Neuronal stem cell (in vitro differentiated cells): ENCODE data around the gene QSOX1.
A peak's percentile ranks its signal among the peaks of the same experiment; 100 is the strongest.

ENCODE experiments used
- DNase-seq: peaks from one replicate; pipeline ENCODE4 v3.0.0-alpha.2; 2013; ENCODE audit warnings: low spot score
- H2AFZ ChIP-seq: one replicate; pipeline ENCODE4 v1.6.1; 2013; ENCODE audit warnings: mild to moderate bottlenecking, low read length, inconsistent platforms
- H2AK5ac ChIP-seq: 2 replicates; pipeline ENCODE4 v1.6.1; 2013; ENCODE audit warnings: low read depth, mild to moderate bottlenecking, inconsistent platforms, low read length, moderate library complexity, mixed read lengths
- H2BK120ac ChIP-seq: 2 replicates; pipeline ENCODE4 v1.6.1; 2013; ENCODE audit warnings: low read depth, mild to moderate bottlenecking, inconsistent platforms, low read length, moderate library complexity, mixed read lengths
- H2BK12ac ChIP-seq: one replicate; pipeline ENCODE4 v1.6.1; 2013; ENCODE audit warnings: low read length, inconsistent platforms
- H2BK15ac ChIP-seq: 2 replicates; pipeline ENCODE4 v1.6.1; 2013; ENCODE audit warnings: mild to moderate bottlenecking, low read length, inconsistent platforms, mixed read lengths
- H2BK5ac ChIP-seq: one replicate; pipeline ENCODE4 v1.6.1; 2013; ENCODE audit warnings: inconsistent platforms, mild to moderate bottlenecking, low read length, moderate library complexity
- H3K14ac ChIP-seq: one replicate; pipeline ENCODE4 v1.6.1; 2013; ENCODE audit warnings: low read length, inconsistent platforms
- H3K18ac ChIP-seq: 2 replicates; pipeline ENCODE4 v1.6.1; 2013; ENCODE audit warnings: low read length, inconsistent platforms
- H3K23ac ChIP-seq: 2 replicates; pipeline ENCODE4 v1.6.1; 2013; ENCODE audit warnings: low read depth, mild to moderate bottlenecking, mixed read lengths, low read length, inconsistent platforms; ENCODE audit not compliant: poor library complexity
- H3K27ac ChIP-seq: replicated peaks from 3 replicates; pipeline ENCODE4 v1.5.1; 2013; ENCODE audit warnings: low read length, inconsistent platforms
- H3K27me3 ChIP-seq, 3 experiments: 2 replicates each; pipeline ENCODE4 v1.6.1; 2013; ENCODE audit warnings: low read length in 3 of 3, mild to moderate bottlenecking in 2 of 3, inconsistent platforms in 1 of 3, low read depth in 1 of 3, mixed read lengths in 1 of 3, moderate library complexity in 1 of 3; ENCODE audit not compliant: control insufficient read depth in 3 of 3, insufficient read depth in 3 of 3
- H3K36me3 ChIP-seq, 2 donors: replicated peaks in 1 of 2; 2 replicates each; pipeline ENCODE4 v1.6.1; 2013; ENCODE audit warnings: low read length in 2 of 2; ENCODE audit not compliant: control insufficient read depth in 2 of 2, insufficient read depth in 2 of 2
- H3K4ac ChIP-seq: 2 replicates; pipeline ENCODE4 v1.6.1; 2013; ENCODE audit warnings: inconsistent platforms, mild to moderate bottlenecking, low read length, moderate library complexity
- H3K4me1 ChIP-seq, 2 donors: 1 replicate in 1 of 2; 2 replicates in 1 of 2; pipeline ENCODE4 v1.6.1; 2013; ENCODE audit warnings: low read length in 2 of 2, low read depth in 1 of 2; ENCODE audit not compliant: control insufficient read depth in 2 of 2, insufficient read depth in 1 of 2
- H3K4me2 ChIP-seq: one replicate; pipeline ENCODE4 v1.6.1; 2013; ENCODE audit warnings: mild to moderate bottlenecking, low read length, inconsistent platforms; ENCODE audit not compliant: insufficient read depth, poor library complexity, severe bottlenecking
- H3K4me3 ChIP-seq, 2 donors: 2 replicates each; pipeline ENCODE4 v1.5.1; 2013; ENCODE audit warnings: low read length in 2 of 2, mild to moderate bottlenecking in 2 of 2, inconsistent platforms in 1 of 2, moderate library complexity in 1 of 2
- H3K79me1 ChIP-seq: one replicate; pipeline ENCODE4 v1.6.1; 2013; ENCODE audit warnings: low read depth, mild to moderate bottlenecking, inconsistent platforms, low read length, moderate library complexity
- H3K9ac ChIP-seq: one replicate; pipeline ENCODE4 v1.6.1; 2013; ENCODE audit warnings: mild to moderate bottlenecking, low read depth, low read length, inconsistent platforms; ENCODE audit not compliant: poor library complexity
- H3K9me3 ChIP-seq, 2 donors: replicated peaks in 1 of 2; 2 replicates each; pipeline versions ENCODE3 to v1.6.1; 2013; ENCODE audit warnings: low read length in 2 of 2, mild to moderate bottlenecking in 2 of 2, inconsistent platforms in 1 of 2, low read depth in 1 of 2, mixed read lengths in 1 of 2, moderate library complexity in 1 of 2; ENCODE audit not compliant: control insufficient read depth in 2 of 2, insufficient read depth in 1 of 2
- H4K8ac ChIP-seq: one replicate; pipeline ENCODE4 v1.6.1; 2013; ENCODE audit warnings: low read depth, mild to moderate bottlenecking, inconsistent platforms, low read length, moderate library complexity
- H4K91ac ChIP-seq: one replicate; pipeline ENCODE4 v1.6.1; 2013; ENCODE audit warnings: low read length, low read depth, mild to moderate bottlenecking, inconsistent platforms; ENCODE audit not compliant: poor library complexity
- WGBS, 2 donors: extraction: QIAGEN DNeasy Blood & Tissue Kit; methylation state at CpG; one replicate each; pipeline ENCODE4 v1.1.7; 2013; ENCODE audit warnings: missing lambda C conversion rate in 2 of 2, mixed read lengths in 1 of 2; ENCODE audit not compliant: insufficient read length in 2 of 2, insufficient replicate concordance in 1 of 2; ENCODE audit errors: extremely low coverage in 2 of 2; 5-methylcytosine and 5-hydroxymethylcytosine counted together

The QSOX1 gene

DNA sequence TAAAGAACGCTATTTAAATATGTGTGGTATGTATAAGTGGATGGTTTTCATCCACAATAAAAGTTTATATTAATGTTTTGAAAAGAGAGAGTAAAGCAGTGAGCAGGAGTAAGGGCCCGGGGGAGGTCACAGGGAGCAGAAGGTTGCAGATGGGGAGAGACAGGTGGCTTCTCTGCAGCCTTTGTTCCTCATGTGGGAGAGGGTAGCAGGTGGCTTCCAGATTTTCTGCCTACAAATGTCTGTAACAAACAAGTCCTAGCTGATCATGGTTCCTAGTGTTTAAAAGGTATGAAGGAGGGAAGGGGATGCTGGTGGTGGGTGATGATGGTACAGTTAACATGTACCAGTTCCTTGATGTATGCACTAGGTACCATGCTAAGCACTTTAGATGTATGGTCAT lies 18.8 kb downstream of the QSOX1 start:
- H3K4me2 ChIP-seq: no peak overlapping the region
- no peak overlapping the region for H3K27ac ChIP-seq
- H3K9ac ChIP-seq: no peak overlapping the region
- no peak overlapping the region for H2BK5ac ChIP-seq
- DNase-seq: no peak
- no peak overlapping the region for H3K4ac ChIP-seq
- WGBS, 2 donors: 100% methylated on average over 1 of the region's 2 CpGs; no CpG with 5 or more reads in 1 of the 2 donors
- no peaks in the 10 kb centered on the region for H3K27me3 ChIP-seq
- no peak overlapping the region for H2BK12ac ChIP-seq
- no peaks in the 10 kb centered on the region for H3K4me1 ChIP-seq
- no peak overlapping the region for H4K91ac ChIP-seq
- H3K14ac ChIP-seq: no peak overlapping the region
- peaks cover 4 to 7% of the 10 kb centered on the region in 2 donors for H3K36me3 ChIP-seq
- H2BK15ac ChIP-seq: no peak overlapping the region
- no peak overlapping the region for H3K23ac ChIP-seq
- no peak overlapping the region for H3K4me3 ChIP-seq
- H2AFZ ChIP-seq: no peak overlapping the region
- H2BK120ac ChIP-seq: no peak overlapping the region
- no peaks in the 10 kb centered on the region for H3K79me1 ChIP-seq
- no peak overlapping the region for H2AK5ac ChIP-seq
- no peak overlapping the region for H3K18ac ChIP-seq
- H3K9me3 ChIP-seq: no peaks in the 10 kb centered on the region
- H4K8ac ChIP-seq: no peak overlapping the region

DNA sequence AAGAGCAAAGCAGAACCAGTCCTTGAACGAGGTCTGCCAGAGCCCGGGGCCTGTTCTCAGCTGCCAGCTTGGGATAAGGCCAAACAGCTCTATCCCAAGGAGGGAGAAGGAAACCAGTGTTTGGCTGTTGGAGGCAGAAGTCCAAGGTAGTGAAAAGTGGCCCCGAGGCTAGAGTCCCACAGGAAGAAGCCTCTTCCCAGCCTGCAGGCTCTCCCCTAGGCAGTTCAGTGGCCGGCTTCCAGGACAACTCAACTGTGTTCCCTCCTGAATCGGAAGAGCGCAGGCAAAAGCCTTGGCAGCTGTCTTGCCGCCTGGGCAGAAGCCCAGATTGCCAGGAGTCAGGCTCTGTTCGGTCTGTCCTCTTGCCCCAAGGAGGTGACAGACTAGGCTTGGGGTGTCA lies 19.3 kb downstream of the QSOX1 start:
- no peak overlapping the region for H3K4me2 ChIP-seq
- WGBS, 2 donors: no CpG with 5 or more reads among the region's 8 CpGs

DNA sequence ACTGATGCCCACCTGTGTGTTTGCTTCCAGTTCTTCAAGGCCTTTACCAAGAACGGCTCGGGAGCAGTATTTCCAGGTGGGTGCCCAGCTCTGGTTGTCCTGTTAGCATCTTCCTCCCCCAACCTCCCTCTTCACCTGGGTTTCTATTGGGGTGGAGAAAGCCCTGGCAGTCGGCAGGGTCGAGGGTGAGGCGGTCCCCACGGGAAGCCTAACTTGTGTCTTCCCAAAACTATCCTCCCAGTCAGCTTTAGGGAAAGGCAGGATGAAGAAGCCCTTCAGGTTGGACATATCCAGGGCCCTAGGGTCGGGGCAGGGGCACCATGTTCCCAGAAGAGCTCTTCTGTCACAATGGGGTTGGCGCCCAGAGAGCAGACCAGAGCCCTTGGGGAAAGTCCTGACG lies 20.6 kb downstream of the QSOX1 start:
- peaks cover 0 to 5% of the 10 kb centered on the region in 2 donors for H3K36me3 ChIP-seq
- no peak overlapping the region for H2AK5ac ChIP-seq
- H3K9ac ChIP-seq: no peak overlapping the region
- no peak overlapping the region for H3K4me3 ChIP-seq
- no peak overlapping the region for H3K18ac ChIP-seq
- WGBS, 2 donors: no CpG with 5 or more reads among the region's 9 CpGs
- peak overlapping the region; percentile 28 for H3K14ac ChIP-seq
- H3K27ac ChIP-seq: no peak overlapping the region
- no peak for DNase-seq
- H2BK5ac ChIP-seq: no peak overlapping the region
- H2BK12ac ChIP-seq: no peak overlapping the region
- no peak overlapping the region for H2BK120ac ChIP-seq
- H3K4me2 ChIP-seq: no peak overlapping the region
- no peaks in the 10 kb centered on the region for H3K27me3 ChIP-seq
- H3K9me3 ChIP-seq: no peaks in the 10 kb centered on the region
- no peak overlapping the region for H3K4ac ChIP-seq
- peak overlapping the region; percentile 12 for H3K23ac ChIP-seq
- no peaks in the 10 kb centered on the region for H3K79me1 ChIP-seq
- H3K4me1 ChIP-seq: no peaks in the 10 kb centered on the region
- H4K91ac ChIP-seq: no peak overlapping the region
- no peak overlapping the region for H4K8ac ChIP-seq
- no peak overlapping the region for H2AFZ ChIP-seq
- no peak overlapping the region for H2BK15ac ChIP-seq

More for the DNA sequence above, 19.3 kb downstream of the QSOX1 start:
- no peaks in the 10 kb centered on the region for H3K9me3 ChIP-seq
- H3K79me1 ChIP-seq: no peaks in the 10 kb centered on the region
- H2BK12ac ChIP-seq: no peak overlapping the region
- peak overlapping the region; percentile 27 for H3K14ac ChIP-seq
- H3K27ac ChIP-seq: no peak overlapping the region
- H3K4ac ChIP-seq: no peak overlapping the region
- no peak overlapping the region for H4K8ac ChIP-seq
- H3K4me3 ChIP-seq: no peak overlapping the region
- H3K18ac ChIP-seq: no peak overlapping the region
- no peak overlapping the region for H2AFZ ChIP-seq
- H2BK15ac ChIP-seq: no peak overlapping the region
- no peak overlapping the region for H2AK5ac ChIP-seq
- H2BK120ac ChIP-seq: no peak overlapping the region
- no peak overlapping the region for H3K23ac ChIP-seq
- peak overlapping the region; percentile 12 for H3K9ac ChIP-seq
- peaks cover under 1 to 5% of the 10 kb centered on the region in 2 donors for H3K36me3 ChIP-seq
- no peaks in the 10 kb centered on the region for H3K27me3 ChIP-seq
- DNase-seq: no peak
- no peak overlapping the region for H2BK5ac ChIP-seq
- H3K4me1 ChIP-seq: no peaks in the 10 kb centered on the region
- H4K91ac ChIP-seq: no peak overlapping the region

DNA sequence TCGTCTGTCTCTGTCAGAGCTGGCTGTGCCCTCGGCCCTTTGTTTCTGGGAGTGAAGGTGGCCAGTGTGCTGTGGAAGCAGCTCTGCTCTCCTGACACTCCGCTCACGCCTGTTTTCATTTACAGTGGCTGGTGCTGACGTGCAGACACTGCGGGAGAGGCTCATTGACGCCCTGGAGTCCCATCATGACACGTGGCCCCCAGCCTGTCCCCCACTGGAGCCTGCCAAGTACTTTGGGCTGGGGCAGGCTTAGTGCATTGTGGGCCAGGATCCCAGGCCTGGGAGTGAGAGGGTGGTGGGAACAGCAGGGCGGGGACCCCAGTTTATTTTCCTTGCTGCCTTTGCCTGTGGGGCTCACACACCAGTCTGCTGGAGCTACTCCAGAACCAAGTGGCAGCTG lies 21.1 kb downstream of the QSOX1 start:
- no peak overlapping the region for H3K4me2 ChIP-seq
- H3K36me3 ChIP-seq: peaks cover 0 to 5% of the 10 kb centered on the region in 2 donors
- no peak overlapping the region for H2BK15ac ChIP-seq
- DNase-seq: no peak
- H3K79me1 ChIP-seq: no peaks in the 10 kb centered on the region
- H3K23ac ChIP-seq: peak overlapping the region; percentile 12
- no peak overlapping the region for H2BK5ac ChIP-seq
- H3K4me3 ChIP-seq: no peak overlapping the region
- no peak overlapping the region for H2BK12ac ChIP-seq
- WGBS, 2 donors: no CpG with 5 or more reads among the region's 9 CpGs
- no peak overlapping the region for H3K14ac ChIP-seq
- no peak overlapping the region for H3K27ac ChIP-seq
- H3K4ac ChIP-seq: no peak overlapping the region
- H2AK5ac ChIP-seq: no peak overlapping the region
- no peak overlapping the region for H2AFZ ChIP-seq
- H3K27me3 ChIP-seq: no peaks in the 10 kb centered on the region
- no peaks in the 10 kb centered on the region for H3K9me3 ChIP-seq
- no peak overlapping the region for H4K8ac ChIP-seq
- H3K18ac ChIP-seq: peak overlapping the region; percentile 38
- H2BK120ac ChIP-seq: no peak overlapping the region
- H4K91ac ChIP-seq: no peak overlapping the region
- H3K9ac ChIP-seq: no peak overlapping the region
- no peaks in the 10 kb centered on the region for H3K4me1 ChIP-seq
